ENCODE measurements around the gene YARS1.

- TF ChIP-seq ZFP30 (CRISPR knock-in tag; IDR thresholded peaks at IDR 0.05) = no peak
- TF ChIP-seq OSR1 (CRISPR knock-in tag; IDR thresholded peaks at IDR 0.05) = no peak
- TF ChIP-seq RARB (CRISPR knock-in tag; IDR thresholded peaks at IDR 0.05) = no peak
- no peak for TF ChIP-seq ZNF565 (CRISPR knock-in tag; conservative IDR thresholded peaks at IDR 0.05; ENCODE audit: low read depth)
- TF ChIP-seq ZFP3 (CRISPR knock-in tag; IDR thresholded peaks at IDR 0.05) = no peak
- no peak for TF ChIP-seq SNAI2 (CRISPR knock-in tag; IDR thresholded peaks at IDR 0.05)
- TF ChIP-seq GLIS3 (CRISPR knock-in tag; IDR thresholded peaks at IDR 0.05) = no peak
- no peak for TF ChIP-seq PATZ1 (CRISPR knock-in tag; IDR thresholded peaks at IDR 0.05; ENCODE audit: borderline replicate concordance)
- TF ChIP-seq BACH2 (CRISPR knock-in tag; IDR thresholded peaks at IDR 0.05; ENCODE audit: borderline replicate concordance) = no peak
- no peak for TF ChIP-seq CSDC2 (CRISPR knock-in tag; IDR thresholded peaks at IDR 0.05)
- TF ChIP-seq ARNTL (CRISPR knock-in tag; IDR thresholded peaks at IDR 0.05; ENCODE audit: borderline replicate concordance, low read depth) = no peak
- TF ChIP-seq, protein P1, sequence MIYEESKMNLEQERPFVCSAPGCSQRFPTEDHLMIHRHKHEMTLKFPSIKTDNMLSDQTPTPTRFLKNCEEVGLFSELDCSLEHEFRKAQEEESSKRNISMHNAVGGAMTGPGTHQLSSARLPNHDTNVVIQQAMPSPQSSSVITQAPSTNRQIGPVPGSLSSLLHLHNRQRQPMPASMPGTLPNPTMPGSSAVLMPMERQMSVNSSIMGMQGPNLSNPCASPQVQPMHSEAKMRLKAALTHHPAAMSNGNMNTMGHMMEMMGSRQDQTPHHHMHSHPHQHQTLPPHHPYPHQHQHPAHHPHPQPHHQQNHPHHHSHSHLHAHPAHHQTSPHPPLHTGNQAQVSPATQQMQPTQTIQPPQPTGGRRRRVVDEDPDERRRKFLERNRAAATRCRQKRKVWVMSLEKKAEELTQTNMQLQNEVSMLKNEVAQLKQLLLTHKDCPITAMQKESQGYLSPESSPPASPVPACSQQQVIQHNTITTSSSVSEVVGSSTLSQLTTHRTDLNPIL (CRISPR knock-in tag; IDR thresholded peaks at IDR 0.05; ENCODE audit: low read depth) = no peak
- TF ChIP-seq ESRRG (CRISPR knock-in tag; IDR thresholded peaks at IDR 0.05) = no peak
- TF ChIP-seq TOX (CRISPR knock-in tag; IDR thresholded peaks at IDR 0.05; ENCODE audit: borderline replicate concordance) = no peak
These were observed 42.8 kb upstream of the YARS1 start for GRCh38 chr1:32859915-32860314.

Measured in SK-N-SH treated with all-trans-retinoic acid at 6 μM for 48 hours (cell line).